HG03520 (cell line): ENCODE data around the gene EIF3A.
"Not testable (repeated sequence)": the region's sequence is repeated elsewhere in the genome, so short reads cannot be mapped to it uniquely, and the experiment has no call there.

Source experiments
- ATAC-seq: cut with Tn5 transposase; IDR thresholded peaks from one replicate; pipeline ENCODE4 v1.9.1; 2021; ENCODE audit warnings: mild to moderate bottlenecking, moderate library complexity; ENCODE audit not compliant: unreplicated experiment

The EIF3A gene

DNA sequence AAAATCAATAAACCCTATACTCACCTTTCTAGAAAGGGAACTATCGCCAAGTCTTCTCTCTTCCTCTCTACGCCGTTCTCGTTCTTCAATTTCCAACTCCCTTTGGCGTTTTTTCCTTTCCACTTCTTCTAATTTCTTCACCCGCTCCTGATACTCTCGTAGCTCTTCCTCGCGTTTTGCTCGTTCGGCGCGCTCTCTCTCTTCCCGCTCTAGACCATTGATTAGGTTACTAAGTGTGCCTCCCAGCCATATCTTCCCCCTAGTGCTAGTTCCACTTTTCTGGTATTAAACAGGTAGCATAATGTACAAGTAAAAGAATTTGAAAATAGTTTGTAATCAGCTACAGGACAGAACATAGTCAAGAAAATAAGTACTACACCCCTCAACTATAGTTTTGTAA is 30.8 kb downstream of the EIF3A start:
- ATAC-seq, result no peak

DNA sequence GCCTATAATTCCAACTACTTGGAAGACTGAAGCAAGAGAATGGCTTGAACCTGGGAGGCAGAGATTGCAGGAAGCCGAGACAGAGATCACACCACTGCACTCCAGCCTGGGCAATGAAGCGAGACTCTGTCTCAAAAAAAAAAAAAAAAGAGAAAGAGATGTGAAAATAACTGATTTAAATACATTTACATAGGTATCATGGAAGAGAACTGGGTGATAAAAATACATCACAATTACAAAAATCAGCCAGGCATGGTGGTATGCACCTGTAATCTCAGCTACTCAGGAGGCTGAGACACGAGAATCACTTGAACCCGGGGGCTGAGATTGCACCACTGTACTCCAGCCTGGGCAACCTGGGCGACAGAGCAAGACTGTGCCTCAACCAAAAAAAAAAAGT is 31.3 kb downstream of the EIF3A start:
- no peak for ATAC-seq

DNA sequence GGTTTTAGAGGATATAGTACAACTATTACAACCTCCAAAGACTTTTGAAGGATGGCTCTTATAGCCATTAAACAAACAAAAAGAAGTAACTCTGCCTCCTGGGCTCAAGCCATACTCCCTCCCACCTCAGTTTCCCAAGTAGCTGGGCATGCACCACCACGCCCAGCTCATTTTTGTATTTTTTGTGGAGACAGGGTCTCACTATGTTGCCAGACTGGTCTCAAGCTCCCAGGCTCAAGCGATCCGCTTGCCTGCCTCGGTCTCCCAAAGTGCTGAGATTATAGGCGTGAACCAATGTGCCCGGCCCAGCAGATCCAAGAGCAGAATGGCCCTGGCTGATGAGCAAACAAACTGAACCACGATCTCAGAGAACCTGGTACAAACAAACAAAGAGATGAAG is 35.1 kb downstream of the EIF3A start:
- no peak for ATAC-seq

DNA sequence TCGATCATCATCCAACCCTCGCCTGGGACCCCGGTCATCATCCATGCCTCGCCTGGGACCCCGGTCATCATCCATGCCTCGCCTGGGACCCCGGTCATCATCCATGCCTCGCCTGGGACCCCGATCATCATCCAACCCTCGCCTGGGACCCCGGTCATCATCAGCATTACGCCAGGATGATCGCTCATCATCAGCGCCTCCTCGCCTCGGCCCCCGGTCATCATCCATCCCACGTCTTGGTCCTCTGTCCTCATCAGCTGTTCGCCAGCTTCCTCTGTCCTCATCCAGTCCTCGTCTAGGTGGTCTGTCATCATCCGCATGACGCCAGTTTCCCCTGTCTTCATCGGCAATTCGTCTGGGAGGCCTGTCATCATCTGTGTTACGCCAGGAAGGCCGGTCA is 38.4 kb downstream of the EIF3A start:
- no peak for ATAC-seq

DNA sequence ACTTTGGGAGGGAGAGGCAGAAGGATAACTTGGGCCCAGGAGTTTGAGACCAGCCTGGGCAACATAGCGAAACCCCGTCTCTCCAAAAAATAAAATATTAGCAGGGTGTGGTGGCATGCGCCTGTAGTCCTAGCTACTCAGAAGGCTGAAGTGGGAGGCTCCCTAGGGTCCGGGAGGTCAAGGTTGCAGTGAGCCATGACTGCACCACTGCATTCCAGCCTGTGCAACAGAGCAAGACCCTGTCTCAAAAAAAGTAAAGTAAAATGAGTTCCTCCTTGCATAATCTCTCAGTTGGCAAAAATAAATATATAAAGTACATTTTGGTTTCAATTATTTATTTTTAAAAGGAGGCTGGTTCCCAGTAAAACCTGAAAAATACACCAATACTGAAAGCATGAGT is 39.3 kb downstream of the EIF3A start:
- no peak for ATAC-seq

DNA sequence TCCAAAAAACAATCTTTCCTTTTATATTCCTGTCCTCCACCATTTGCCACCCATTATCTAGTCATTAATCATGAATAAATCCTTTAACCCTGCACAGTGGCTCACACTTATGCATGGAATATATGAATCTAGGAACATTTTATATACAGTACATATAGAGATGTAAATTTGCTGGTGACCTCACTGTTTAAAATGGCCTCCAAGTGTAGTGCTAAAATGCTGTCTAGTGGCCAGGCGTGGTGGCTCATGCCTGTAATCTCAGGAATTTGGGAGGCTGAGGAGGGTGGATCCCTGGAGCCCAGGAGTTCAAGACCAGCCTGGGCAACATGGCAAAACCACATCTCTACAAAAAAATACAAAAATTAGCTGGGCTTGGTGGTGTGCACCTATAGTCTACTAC is 41.5 kb downstream of the EIF3A start:
- ATAC-seq, result no peak

DNA sequence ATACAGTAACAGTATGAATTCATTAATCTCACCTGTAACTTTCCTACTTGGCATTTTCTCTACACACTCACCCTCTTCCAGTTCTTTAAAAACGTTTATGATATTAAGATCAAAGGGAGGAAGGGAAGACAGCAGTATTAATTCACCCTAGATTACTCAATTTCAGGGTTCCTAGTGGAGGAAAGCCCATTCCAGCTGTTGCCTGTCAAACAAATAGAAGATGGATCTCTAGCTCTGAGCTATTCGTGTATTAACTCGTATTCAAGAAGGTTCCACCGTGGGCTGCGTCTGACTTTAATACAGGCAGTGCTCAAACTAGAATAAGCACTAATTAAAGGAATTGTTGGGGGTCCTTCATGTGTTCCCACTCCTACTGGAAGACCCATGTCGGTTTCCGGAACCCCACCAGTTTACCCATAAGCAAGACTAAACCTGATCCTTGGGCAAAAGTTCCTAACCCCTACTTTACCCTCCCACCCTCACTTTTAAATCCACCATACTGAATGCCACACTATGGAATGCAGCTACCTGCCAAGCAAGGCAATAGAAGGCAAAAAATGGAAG is 49.0 kb downstream of the EIF3A start:
- ATAC-seq, result no peak

DNA sequence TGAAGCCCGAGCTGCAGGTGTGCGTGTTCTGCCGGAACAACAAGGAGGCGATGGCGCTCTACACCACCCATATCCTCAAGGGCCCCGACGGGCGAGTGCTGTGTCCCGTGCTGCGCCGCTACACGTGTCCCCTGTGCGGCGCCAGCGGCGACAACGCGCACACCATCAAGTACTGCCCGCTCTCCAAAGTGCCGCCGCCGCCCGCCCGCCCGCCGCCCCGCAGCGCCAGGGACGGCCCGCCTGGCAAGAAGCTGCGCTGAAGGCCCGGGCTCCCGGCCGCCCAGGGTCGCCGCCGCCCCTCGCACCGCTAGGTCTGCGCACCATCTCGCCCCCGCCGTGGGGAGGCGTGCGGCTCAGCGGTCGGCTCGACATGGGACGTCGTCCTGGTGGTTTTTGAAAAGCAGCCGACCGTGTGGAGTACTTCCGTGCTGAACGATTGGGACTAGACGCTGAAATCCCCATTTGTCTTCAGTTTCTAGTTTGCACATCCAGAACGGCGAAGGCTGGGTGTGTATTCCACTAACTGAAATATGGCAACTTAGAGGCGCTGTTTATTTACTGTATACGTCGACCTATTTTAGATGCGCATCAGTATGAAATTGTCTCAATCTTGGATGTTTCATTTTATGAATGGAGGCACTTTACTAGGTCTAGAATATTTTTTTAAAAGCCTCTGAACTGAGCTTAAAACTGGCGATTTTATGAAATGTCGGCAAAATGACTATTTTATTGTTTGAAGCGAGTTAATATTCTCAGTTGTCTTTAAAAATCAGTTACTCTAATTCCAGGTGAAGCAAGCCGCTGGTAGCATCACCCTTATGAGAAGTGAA is 50.0 kb downstream of the EIF3A start:
- ATAC-seq, result peak; percentile 45

DNA sequence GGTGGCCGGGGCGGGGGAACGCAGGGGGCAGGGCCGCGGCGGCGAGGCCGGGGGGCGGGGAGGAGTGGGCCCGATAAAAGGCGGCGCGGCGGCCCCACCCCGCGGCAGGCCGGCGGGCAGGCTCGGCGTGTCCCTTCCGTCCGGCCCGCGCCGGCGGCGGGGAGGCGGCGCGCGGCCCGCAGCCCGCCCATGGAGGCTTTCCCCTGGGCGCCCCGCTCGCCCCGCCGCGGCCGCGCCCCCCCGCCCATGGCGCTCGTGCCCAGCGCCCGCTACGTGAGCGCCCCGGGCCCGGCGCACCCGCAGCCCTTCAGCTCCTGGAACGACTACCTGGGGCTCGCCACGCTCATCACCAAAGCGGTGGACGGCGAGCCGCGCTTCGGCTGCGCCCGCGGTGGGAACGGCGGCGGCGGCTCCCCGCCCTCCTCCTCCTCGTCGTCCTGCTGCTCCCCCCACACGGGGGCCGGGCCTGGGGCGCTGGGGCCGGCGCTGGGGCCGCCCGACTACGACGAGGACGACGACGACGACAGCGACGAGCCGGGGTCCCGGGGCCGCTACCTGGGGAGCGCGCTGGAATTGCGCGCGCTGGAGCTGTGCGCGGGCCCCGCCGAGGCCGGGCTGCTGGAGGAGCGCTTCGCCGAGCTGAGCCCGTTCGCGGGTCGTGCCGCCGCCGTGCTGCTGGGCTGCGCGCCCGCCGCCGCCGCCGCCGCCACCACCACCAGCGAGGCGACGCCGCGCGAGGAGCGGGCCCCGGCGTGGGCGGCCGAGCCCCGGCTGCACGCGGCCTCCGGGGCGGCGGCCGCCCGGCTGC is 50.8 kb downstream of the EIF3A start, which contains the start of gene NANOS1:
Gene NANOS1, plus strand, starts transcription at position 102 of the 808 bp plus-strand sequence. Its CDS starts 88 bp downstream, at position 190.
- ATAC-seq, result peak; percentile 19

DNA sequence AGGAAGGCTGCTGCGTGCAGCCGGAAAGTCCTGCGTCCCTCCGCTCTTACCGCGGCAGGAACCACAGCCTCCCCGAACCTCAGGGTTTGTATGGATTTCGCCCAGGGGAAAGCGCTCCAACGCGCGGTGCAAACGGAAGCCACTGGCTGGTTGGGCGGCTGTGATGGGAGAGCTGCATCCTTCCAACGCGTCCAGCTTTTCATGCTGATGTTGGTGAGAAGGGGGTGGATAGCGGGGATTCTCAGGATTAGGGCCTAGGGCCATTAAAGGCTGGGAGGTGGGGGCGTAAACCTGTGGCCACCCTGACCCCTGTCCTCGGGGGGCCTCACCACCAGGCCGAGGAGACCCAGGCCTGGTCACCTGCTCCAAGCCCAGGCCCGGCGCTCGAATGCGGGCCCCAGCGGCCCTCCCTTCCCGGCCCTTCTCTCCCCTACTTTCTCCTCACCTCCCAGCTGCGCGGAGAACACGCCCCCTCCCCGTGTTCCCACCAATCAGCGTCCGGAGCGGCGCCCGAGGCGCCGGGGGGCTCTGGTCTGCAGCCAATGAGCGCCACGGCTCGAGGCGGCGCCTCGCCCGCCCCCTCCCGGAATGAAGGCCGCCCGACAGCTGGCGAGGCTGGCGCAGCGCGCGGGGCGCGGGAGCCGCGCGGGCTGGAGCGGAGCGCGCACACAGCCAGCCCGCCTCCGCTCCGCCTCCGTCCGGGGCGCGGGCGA is 51.6 kb downstream of the EIF3A start:
- ATAC-seq, result peak; percentile 52

DNA sequence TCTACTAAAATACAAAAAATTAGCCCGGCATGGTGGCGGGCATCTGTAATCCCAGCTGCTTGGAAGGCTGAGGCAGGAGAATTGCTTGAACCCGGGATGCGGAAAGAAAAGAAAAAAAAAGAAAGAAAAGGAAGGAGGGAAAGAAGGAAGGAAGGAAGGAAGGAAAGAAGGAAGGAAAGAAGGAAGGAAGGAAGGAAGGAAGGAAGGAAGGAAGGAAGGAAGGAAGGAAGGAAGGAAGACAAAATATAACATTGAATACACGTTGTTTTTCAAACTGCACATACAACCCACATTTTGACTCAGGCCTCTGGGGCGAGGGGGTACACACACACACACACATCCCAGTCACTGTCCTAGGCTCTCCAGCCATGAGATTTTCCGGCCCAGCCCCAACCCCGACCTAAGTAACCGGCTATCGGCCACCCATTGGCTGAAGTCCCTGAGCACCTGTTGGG is 52.1 kb downstream of the EIF3A start:
- ATAC-seq, result not testable (repeated sequence)

DNA sequence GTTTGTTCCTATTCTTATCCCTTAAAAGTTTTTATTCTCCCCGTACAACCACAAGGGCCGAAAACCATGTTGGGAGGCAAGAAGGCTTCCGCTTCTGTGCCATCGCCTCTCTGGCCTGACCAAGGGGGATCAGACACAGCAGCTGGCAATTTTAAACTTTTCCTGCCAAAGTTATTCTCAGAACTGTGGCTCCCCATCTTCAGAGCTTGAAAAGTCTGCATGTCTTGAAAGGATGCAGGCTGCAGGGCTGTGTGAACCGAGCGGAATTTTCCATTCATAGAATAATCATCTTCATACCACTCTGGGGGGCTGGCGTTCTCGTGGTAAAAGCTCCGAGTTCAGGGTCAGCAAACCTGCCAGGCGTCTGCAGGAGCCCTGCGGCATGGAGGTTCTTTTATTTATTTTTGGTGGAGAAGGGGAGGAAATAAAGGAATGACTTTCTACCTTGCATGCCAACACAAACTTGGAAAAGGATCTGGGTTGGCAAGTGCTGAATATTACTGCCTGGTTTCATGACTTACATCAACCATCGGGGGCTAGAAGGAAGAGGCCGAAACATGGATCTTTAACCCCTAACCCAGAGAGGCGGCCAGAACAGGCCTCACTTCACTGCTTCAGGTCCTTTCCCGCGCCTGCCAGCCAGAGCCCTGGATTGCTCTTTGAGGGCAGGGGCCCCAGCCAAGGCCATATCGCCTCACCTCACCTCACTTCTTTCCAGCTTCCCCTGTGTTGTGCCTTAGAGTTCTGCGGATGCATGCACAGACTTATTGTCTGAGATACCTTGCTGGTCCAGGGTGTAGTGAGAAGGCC is 54.1 kb downstream of the EIF3A start:
- ATAC-seq, result no peak

DNA sequence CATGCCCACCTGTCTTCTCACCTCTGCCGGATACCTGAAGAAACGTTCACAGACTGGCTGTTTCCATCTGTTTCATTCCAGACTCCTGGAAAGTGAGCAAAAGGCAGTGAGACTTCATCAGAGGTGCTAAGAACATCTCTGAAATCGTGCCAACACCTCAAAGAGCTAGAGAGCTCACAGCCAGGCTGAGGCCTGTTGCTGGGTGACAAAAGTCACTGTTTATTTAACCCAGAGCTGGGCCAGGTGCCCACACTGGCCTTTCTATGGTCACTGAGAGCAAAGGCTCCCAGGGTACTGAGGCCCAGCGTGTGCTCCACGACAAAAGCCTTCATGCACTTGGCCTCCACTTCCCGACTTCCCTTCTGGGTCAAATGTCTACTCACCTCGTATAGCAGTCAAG is 54.8 kb downstream of the EIF3A start:
- ATAC-seq, result no peak

DNA sequence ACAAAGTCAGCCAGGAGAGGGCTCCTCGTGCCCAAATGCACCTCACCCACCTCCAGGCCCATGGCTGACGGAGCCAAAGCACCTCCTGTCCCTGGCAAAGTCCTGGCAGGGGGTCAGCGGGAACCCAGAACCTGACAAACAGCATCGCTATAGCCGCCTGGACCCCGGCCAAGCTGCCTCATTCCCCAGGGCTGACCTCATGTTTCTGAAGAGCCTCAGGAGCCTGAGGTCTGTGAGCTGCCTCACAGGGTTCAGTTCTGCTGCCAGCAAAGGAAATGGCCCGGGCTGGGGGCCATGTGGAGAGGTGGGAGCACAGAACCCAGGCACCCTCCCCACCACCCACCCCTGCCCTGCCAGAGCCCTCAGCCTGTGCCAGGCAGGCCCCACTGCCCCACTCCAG is 55.3 kb downstream of the EIF3A start:
- no peak for ATAC-seq

DNA sequence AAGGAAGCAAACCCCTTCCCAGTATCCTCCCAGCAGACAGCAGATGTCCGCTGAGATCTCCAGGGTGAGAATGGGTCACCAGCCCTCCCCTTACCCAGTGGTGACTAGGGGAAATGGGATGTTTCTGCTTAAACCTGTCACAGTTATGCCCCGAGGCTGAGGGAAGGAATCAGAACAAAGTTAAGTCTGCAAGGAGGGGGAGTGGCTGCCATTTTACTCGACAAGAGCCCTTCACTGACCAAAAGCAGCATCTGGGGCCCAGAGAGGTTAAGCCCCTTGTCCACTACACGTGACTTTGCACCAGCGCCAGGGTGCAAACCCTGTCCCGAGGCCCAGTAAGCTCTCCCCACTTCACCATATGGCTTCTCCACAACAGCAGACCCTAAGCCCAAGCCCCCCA is 55.7 kb downstream of the EIF3A start:
- ATAC-seq, result no peak

DNA sequence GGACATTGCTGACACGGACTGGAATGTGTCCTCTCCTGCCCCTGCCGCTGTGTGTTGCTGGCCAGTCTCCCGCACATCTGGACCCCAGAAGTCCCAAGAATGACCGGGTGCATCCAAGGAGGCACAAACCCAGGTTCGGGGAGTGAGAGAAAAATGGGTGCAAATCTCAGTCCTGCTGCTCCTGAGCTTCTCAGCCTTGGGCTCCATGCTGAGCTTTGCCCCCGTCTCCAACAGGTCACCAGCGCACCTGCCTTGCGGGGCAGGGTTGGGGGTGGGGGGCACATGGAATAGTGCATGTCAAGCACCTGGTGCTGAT is 57.1 kb downstream of the EIF3A start:
- no peak for ATAC-seq

DNA sequence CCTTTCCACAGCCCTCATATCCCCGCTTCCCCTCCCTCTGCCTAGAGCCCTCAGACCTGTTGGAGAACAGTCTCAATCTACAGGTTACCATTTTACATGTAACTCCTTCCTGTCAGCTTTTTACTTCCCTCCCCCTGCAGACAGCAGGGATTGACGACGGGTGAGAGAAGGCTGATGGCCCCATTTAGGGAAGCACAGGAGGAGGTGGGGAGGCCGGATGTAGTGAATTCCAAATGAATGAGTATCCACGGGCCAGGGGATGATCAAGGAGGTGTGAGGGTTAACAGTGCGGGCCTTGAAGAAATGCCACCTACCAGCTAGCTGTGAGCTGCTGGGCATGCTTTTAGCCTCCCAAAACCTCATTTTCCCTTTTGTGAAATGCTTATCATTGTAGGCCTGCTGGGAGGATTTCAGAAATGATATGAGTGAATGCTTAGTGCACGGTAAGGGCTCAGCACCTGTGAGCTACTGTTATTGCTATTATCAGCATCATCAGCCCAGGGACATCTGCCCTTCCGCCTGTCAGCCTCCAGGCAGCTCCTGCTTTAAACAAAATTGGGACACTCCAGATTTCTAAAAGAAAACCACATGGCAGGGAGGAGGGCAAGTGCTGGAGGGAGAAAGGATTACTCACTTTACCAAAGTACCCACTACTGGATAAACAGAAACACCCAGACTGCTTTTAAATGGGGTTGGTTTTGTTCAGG is 57.6 kb downstream of the EIF3A start:
- ATAC-seq, result no peak

DNA sequence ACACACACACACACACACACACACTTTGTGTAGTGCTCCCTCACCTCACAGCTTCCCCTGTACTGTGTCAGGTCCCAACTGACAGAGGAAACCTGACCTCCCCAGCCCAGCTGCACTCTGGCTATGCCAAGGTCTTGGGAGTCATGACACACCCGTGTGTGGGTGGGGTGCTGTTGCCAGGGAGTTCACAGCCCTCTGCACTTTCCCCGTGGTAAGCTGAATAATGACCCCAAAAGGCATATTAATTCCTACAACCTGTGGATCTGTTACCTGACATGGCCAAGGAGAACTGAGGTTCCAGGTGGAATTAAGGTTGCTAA is 60.0 kb downstream of the EIF3A start:
- ATAC-seq, result no peak

DNA sequence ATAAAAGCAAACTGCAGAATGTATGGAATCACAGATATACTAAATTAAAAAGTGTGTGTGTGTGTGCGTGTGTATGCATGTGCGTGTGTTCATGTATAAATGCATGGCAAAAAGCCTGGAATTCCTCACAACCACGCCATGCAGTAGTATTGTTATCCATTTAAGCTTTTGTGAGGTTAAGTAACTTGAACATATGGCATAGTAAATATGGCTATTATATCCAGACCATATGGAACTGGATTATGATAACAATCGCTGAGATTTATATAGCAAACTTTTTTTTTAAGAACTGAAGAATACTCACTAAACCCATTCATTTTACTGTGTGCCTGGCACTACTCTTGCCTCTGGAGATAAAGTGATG is 73.4 kb downstream of the EIF3A start:
- no peak for ATAC-seq
